ENCODE results near the gene PRSS53. TPM values are rescaled to one million over a fixed set of nuclear protein-coding genes. Genes with fewer than 3 reads are reported as not detected.
A peak's percentile ranks its signal among the peaks of the same experiment; 100 is the strongest.

The PRSS53 gene
- total RNA-seq, 2 donors from 2014 or later: 7.4 to 12.1 TPM

DNA sequence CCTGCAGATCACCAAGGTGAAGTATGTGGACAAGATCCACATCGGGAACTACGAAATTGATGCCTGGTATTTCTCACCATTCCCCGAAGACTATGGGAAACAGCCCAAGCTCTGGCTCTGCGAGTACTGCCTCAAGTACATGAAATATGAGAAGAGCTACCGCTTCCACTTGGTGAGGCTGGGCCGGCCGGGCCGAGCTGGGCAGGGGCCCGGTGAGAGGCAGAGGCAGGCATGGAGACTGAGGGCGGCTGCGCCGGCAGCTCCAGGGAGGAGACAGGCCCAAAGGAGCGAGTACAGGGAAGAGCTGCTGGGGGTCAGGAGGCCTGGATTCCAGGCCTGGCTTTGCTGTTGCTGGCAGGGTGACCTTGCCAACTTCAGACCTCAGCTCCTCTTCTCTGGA, 38.4 kb upstream of the PRSS53 start:
- ATAC-seq: no peak
- Mint-ChIP-seq H3K36me3 (no peaks in the 10 kb centered on the region), H3K27ac (peak overlapping the region in 1 of 2 donors; percentile 85), H3K9me3 (no peaks in the 10 kb centered on the region)
- DNase-seq (ENCODE audit: low spot score in 2 of 2): no peak

DNA sequence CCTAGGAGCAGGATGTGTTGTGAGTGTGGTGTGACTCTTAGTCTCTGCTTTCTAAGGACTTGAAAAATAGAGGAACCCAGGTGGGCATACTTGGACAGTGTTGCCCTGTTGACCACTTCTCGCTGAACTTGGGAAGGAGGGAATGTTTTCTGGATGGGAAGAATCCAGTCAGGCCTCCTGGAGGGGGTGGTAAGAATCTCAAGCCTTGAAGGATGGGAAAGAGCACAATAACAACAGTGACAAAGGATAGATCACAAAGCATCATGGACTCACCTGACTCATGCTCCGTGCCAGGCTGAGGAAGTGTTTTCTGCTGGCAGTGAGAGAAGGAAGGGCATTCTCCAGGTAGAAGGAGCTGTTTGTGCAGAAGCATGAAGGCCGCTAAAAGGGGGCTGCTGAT, 37.1 kb upstream of the PRSS53 start:
- ATAC-seq (no peak), DNase-seq (ENCODE audit: low spot score in 2 of 2) (no peak)
- Mint-ChIP-seq H3K9me3 (no peaks in the 10 kb centered on the region), H3K27ac (no peak overlapping the region), H3K36me3 (peaks cover 0 to under 1% of the 10 kb centered on the region in 2 donors)

DNA sequence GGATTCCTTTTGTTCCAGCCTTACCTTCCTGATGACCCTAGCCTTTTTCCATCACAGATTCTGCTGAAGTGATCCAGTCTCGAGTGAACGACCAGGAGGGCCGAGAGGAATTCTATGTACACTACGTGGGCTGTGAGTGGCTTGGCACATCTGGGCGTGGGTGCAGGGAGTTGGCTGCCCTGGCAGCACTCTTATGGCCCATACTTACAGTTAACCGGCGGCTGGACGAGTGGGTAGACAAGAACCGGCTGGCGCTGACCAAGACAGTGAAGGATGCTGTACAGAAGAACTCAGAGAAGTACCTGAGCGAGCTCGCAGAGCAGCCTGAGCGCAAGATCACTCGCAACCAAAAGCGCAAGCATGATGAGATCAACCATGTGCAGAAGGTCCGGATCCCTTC, 31.4 kb upstream of the PRSS53 start:
- peaks cover 15 to 21% of the 10 kb centered on the region in 2 donors for H3K36me3 Mint-ChIP-seq
- DNase-seq (ENCODE audit: low spot score in 2 of 2) (no peak), ATAC-seq (no peak)
- no peak overlapping the region for H3K27ac Mint-ChIP-seq
- no peaks in the 10 kb centered on the region for H3K9me3 Mint-ChIP-seq

DNA sequence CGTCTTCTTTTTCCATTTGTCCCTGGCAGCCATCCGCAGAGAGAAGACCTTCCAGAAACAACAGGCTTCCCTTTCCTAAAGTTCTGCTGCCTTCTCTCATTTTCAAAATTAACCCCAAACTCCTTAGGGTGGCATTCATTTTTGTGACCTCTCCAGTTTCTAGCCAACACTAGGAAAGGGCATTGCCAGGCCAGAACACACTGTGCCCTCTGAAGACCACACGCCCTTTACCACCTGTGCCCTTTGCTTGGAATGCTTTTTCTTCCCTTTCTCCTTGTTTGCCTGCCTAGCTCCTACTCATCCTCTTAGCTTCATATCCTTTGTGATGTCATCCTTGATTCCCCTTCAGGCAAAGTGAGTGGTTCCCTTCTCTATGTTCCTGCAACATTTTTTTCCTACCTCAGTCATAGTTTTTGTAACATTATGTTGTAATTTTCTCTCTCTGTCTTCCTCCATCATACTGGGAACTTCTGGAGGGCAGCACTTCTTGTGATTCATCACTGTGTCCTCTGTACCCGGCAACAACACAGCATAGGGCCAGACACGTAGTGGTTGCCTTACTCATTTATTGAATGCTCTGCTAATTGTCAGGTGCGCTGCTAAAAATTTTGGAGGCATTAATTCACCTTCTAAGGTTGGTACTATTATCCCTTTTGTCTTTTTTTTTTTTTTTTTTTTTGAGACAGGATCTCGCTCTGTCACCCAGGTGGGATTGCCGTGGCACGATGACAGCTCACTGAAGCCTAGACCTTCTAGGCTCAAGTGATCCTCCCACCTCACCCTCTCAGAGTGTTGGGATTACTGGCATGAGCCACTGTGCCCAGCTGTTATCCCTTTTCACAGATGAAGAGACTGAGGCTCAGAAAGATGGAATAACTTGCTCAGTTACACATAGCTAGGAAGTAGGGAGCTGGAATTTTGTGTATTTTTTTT, 29.7 kb upstream of the PRSS53 start:
- Mint-ChIP-seq H3K27ac (peak overlapping the region; percentile 91 to 95), H3K9me3 (no peaks in the 10 kb centered on the region), H3K36me3 (peaks cover 15 to 21% of the 10 kb centered on the region in 2 donors)
- no peak for ATAC-seq
- no peak for DNase-seq (ENCODE audit: low spot score in 2 of 2)

DNA sequence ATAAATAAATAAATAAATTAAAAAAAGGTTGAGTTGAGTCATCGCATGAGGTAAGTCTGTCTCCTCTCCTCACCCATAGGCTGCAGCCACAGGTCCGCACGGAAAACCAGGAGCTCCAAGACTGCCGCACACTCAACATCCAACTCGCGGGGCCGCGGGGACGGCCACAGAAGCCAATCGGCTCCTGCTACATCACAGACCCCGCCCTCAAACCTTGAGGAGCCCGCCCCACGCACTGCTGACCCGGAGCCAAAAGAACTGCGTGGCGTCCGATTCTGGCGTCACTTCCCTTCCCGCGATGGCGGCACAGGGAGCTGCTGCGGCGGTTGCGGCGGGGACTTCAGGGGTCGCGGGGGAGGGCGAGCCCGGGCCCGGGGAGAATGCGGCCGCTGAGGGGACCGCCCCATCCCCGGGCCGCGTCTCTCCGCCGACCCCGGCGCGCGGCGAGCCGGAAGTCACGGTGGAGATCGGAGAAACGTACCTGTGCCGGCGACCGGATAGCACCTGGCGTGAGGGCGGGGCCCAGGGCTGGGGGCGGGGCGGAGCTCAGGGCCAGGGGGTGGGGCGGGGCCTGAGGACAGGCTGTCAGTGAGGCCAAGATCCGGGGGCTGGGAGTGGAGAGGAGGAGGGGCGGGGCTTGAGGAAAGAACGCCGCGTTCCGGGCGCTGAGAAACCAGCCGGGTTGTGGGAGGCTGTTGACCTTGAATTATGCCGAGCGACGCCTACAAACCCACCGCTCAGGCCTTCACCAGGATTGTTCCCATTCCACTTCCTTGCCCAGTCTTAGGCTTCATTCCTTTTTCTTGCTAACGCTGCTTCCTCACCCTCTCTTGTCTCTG, 28.9 kb upstream of the PRSS53 start, which contains the start of gene KAT8:
Gene KAT8, plus strand, starts transcription at position 281 of the 839 bp plus-strand sequence. Its CDS starts 18 bp downstream, at position 299.
- Mint-ChIP-seq H3K9me3 (no peaks in the 10 kb centered on the region), H3K27ac (peak within 1 kb of the TSS; percentile 91 to 95), H3K36me3 (peaks cover 15 to 21% of the 10 kb centered on the region in 2 donors)
- DNase-seq (ENCODE audit: low spot score in 2 of 2) (peak; percentile 95 to 98), ATAC-seq (peak; percentile 95)

DNA sequence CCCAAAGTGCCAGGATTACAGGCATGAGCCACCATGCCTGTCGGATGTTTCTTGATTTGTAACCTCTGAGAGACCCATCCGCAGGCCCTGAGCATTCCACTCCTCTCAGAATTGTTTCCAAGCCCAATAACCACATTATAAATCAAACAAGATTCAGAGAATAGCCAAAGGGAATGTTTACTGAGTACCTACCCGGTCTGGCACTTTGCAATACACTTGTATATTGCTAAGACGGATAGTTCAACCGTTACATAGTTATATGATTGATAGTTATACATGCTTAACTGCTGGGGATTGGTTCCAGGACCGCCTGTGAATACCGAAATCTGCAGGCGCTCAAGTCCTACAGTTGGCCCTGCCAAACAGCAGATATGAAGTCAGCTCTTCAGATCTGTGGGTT, 25.7 kb upstream of the PRSS53 start:
- Mint-ChIP-seq H3K27ac (peak overlapping the region in 1 of 2 donors; percentile 88), H3K36me3 (peaks cover 13 to 17% of the 10 kb centered on the region in 2 donors), H3K9me3 (no peaks in the 10 kb centered on the region)
- DNase-seq (ENCODE audit: low spot score in 2 of 2) (no peak), ATAC-seq (no peak)

DNA sequence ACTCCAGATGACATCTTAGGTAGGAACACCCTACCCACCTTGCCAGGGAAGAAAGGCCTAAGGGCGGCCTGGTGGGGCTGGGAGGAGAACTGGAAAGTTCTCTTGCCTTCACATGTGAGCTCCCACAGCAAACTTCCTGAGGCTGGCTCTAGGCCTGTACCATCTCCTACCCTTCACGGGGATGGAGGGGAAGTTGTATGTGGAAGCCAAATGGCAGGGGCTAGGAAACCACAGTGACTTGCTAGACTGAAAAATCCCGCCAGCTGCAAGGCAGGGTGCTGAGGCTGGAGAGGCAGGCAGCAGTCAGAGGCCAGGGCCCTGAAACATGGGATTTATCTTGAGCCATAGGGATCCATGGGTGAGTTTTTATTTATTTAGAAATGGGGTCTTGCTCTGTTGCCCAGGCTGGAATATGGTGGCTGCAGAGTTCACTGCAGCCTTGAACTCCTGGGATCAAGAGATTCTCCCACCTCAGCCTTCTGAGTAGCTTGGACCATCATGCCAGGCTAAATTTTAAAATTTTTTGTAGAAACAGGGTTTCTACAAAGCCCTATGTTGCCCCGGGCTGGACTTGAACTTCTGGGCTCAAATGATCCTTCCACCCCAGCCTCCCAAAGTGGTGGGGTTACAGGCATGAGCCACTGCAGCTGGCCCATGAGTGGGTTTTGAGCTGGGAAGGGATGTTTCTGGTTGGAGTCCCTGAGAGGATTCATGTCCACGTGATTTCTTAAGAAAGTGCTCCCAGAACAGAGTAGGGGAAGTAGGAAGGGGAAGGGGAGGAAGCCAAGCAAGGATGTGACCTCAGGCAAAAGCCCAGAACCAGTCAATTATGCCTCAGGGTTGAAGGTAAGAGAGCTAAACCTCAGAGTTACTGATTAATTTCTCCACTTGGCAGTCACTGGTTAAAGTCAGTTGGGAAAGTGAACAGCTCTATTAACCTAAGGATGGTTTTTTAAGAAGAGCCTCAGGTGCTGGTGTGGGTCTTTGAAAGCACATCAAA, 24.7 kb upstream of the PRSS53 start:
- no peak for DNase-seq (ENCODE audit: low spot score in 2 of 2)
- H3K27ac Mint-ChIP-seq: peak overlapping the region in 1 of 2 donors; percentile 75
- peaks cover 5 to 19% of the 10 kb centered on the region in 2 donors for H3K36me3 Mint-ChIP-seq
- ATAC-seq: no peak
- H3K9me3 Mint-ChIP-seq: no peaks in the 10 kb centered on the region

DNA sequence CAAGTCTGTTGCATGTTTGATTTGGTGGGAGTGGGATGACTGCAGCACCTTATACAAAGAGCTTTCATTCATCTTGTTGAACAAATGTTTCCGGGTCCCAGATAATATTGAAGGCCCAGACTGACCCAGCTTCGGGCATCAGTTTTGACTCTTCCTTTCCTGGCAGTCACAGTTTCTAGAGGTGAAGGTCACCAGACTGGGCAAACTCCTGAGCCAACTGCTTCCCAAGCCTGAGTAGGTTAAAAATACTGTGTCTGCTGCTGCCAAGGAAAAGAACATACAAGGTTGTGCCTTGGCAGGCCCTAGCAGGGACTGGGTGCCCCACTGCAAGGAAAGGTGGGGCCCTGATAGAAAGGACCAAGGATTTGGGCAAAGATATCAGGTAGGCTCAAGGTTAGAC, 24.0 kb upstream of the PRSS53 start:
- peaks cover 0 to 19% of the 10 kb centered on the region in 2 donors for H3K36me3 Mint-ChIP-seq

DNA sequence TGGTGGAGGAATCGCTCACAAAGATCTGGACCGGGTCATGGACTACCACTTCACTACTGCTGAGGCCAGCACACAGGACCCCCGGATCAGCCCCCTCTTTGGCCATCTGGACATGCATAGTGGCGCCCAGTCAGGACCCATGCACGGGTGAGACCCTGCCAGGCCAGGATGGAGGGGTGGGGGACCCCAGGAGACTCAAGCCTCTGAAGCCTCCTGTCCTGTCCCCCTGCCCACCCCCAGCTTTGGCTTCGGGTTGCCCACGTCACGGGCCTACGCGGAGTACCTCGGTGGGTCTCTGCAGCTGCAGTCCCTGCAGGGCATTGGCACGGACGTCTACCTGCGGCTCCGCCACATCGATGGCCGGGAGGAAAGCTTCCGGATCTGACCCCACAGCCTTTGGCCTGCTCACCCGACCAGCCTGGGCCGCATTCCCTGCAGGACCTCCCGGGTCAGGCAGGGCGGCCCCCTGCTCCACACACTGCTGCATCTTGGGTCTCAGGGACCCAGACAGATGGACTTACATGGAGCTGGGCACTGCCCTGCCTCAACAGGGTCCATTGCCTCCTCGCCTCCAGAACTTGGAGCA, 23.2 kb upstream of the PRSS53 start:
- Mint-ChIP-seq H3K36me3 (peaks cover 0 to 19% of the 10 kb centered on the region in 2 donors), H3K9me3 (no peaks in the 10 kb centered on the region), H3K27ac (no peak overlapping the region)
- ATAC-seq: no peak
- no peak for DNase-seq (ENCODE audit: low spot score in 2 of 2)

More for the DNA sequence above, 24.0 kb upstream of the PRSS53 start:
- H3K27ac Mint-ChIP-seq: no peak overlapping the region
- H3K9me3 Mint-ChIP-seq: no peaks in the 10 kb centered on the region
- ATAC-seq (no peak), DNase-seq (ENCODE audit: low spot score in 2 of 2) (no peak)

DNA sequence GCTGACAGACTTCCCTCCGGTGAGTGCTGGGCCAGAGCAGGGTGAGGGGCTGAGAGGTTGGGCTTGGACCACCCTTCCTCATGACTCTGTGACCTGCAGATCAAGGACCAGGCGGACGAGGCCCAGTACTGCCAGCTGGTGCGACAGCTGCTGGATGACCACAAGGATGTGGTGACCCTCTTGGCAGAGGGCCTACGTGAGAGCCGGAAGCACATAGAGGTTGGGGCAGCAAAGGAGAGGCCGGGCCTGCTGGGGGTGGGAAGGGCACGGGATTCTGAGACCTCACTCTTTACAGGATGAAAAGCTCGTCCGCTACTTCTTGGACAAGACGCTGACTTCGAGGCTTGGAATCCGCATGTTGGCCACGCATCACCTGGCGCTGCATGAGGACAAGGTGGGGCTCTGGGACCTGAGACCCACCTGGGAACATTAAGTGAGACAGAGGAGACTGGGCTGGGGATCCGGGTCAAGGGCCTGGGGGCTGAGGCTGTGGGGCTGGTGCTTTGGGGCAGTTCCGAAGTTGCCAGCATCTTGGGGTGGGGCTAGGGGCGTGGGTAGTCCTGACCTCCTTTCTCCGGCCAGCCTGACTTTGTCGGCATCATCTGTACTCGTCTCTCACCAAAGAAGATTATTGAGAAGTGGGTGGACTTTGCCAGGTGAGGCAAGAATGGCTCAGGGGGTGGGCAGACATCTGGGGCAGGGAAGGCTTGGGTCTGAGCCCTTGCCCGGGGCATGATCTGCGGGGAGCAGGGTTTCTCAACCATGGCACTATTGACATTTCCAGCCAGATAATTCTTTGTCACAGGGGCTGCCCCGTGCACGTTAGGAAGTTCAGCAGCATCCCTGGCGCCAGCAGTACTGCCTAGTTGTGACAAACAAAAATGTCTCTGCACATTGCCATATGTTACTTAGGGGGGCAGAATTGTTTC, 21.6 kb upstream of the PRSS53 start:
- H3K27ac Mint-ChIP-seq: peak overlapping the region in 1 of 2 donors; percentile 50
- ATAC-seq: no peak
- no peak for DNase-seq (ENCODE audit: low spot score in 2 of 2)
- no peaks in the 10 kb centered on the region for H3K9me3 Mint-ChIP-seq
- peaks cover 0 to 14% of the 10 kb centered on the region in 2 donors for H3K36me3 Mint-ChIP-seq

DNA sequence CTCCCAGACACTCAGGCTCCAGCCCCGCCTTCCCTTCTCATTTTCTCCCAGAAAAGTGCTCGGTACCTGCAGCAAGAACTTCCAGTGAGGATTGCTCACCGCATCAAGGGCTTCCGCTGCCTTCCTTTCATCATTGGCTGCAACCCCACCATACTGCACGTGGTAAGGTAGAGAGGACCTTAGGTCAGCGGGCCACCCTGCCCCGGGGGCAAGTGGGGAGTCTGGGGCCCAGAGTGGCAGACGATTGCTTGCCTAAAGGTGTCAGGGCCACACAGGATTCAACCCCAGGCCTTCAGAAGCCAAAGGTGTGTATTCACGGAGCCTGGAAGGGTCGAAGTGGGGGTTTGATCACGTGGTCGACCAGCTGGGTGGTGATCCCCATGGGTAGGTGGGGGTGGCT, 20.9 kb upstream of the PRSS53 start:
- peak overlapping the region in 1 of 2 donors; percentile 88 for H3K27ac Mint-ChIP-seq
- H3K36me3 Mint-ChIP-seq: peaks cover 0 to 14% of the 10 kb centered on the region in 2 donors
- no peaks in the 10 kb centered on the region for H3K9me3 Mint-ChIP-seq
- DNase-seq (ENCODE audit: low spot score in 2 of 2): no peak
- no peak for ATAC-seq

DNA sequence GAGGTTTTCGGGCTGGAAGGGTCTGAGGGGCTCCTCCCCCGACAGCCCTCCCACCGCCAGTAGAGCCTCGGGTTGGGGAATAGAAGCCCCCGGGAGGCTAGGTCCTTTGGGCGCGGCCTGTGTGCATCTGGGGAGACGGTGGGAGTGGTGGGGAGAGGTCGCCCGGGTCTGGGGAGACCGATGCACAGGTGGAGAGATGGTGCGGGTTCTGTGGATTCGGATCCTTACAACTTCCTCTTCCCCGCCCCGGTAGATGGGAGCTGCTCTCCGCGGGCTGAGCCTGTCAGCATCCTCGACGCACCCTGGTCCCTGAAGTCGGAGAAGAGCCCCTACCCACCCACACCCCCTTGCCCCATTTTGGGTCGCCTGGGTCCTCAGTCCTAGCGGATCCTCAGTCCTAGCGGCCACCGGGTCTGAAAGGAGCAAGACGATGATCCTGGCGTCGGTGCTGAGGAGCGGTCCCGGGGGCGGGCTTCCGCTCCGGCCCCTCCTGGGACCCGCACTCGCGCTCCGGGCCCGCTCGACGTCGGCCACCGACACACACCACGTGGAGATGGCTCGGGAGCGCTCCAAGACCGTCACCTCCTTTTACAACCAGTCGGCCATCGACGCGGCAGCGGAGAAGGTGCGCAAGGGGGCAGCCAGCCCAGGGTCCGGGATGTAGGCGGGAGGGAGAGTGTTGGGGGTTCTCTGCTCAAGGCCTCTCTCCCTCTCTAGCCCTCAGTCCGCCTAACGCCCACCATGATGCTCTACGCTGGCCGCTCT, 20.2 kb upstream of the PRSS53 start:
- DNase-seq (ENCODE audit: low spot score in 2 of 2) (no peak), ATAC-seq (no peak)
- H3K36me3 Mint-ChIP-seq: peaks cover 0 to 14% of the 10 kb centered on the region in 2 donors
- H3K27ac Mint-ChIP-seq: peak overlapping the region in 1 of 2 donors; percentile 88
- H3K9me3 Mint-ChIP-seq: no peaks in the 10 kb centered on the region

DNA sequence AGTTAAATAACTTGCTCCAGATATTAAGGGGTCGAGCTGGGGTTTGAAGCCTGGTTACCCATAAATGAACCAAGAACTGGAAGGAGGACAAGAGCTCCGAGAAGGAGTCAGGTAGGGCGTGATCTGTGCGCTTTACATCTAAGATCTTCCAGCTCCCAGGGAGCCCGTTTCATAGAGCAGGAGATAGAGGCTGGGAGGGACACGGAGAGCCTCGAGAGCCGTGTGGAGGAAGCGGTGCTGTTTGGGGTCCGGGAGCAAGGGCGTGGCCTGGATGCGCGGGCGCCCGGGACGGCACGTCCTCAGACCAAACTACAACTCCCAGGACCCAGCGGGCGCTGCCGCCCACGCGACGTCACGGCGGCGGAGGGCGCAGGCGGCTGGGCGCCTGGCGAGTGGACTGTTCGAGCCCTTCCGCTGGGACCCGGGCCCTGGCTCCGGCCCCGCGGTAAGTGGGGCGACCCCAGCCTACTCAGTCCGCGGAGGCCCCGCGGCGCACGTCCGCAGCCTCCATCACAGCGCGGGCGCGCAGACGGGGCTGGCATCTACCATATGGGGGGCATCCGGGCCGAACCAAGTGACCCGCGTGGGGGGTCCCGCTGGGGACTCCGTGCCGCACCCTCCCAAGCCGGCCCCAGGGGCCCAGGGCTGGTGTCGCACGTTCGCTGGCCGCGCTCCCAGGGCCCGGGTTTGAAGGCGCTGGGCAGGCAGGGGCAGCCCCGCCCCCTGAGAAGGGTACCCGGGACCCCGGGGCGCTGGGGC, 19.5 kb upstream of the PRSS53 start, which contains the start of gene BCKDK:
Gene BCKDK, plus strand, starts transcription at position 352 of the 759 bp plus-strand sequence. CDS start 838 bp downstream, outside the sequence.
- Mint-ChIP-seq H3K36me3 (peaks cover 0 to 14% of the 10 kb centered on the region in 2 donors), H3K27ac (peak within 1 kb of the TSS; percentile 94), H3K9me3 (no peaks in the 10 kb centered on the region)
- DNase-seq (ENCODE audit: low spot score in 2 of 2) (peak; percentile 76), ATAC-seq (peak; percentile 76 to 84)

Data from activated naive CD4-positive, alpha-beta T cell treated with anti-CD3 and anti-CD28 coated beads, Interleukin-2, amount 50 U/mL, for 72 hours (primary cell).